T-helper 9 cell (primary cell): ENCODE measurements around the gene CNOT10.
"Not testable (repeated sequence)": the region's sequence is repeated elsewhere in the genome, so short reads cannot be mapped to it uniquely, and the experiment has no call there.

Source experiments
- DNase-seq: peaks from one replicate; pipeline ENCODE4 v3.0.0-alpha.2; 2020

Gene CNOT10

GRCh38 chr3:32698506-32698905, 13.5 kb downstream of the CNOT10 start:
- DNase-seq: no peak

- no peak for DNase-seq
Measured at GRCh38 chr3:32699429-32699828, 14.4 kb downstream of the CNOT10 start.

GRCh38 chr3:32700244-32700643, 15.3 kb downstream of the CNOT10 start:
- DNase-seq: no peak

- DNase-seq: no peak
Measured at GRCh38 chr3:32703491-32703972, 18.5 kb downstream of the CNOT10 start.

GRCh38 chr3:32705232-32705631, 20.2 kb downstream of the CNOT10 start:
- DNase-seq: no peak

- no peak for DNase-seq
Measured at GRCh38 chr3:32706348-32707025, 21.5 kb downstream of the CNOT10 start.

- DNase-seq: no peak
Measured at GRCh38 chr3:32707026-32707370, 22.0 kb downstream of the CNOT10 start.

GRCh38 chr3:32708672-32709283, 23.8 kb downstream of the CNOT10 start:
- no peak for DNase-seq

- DNase-seq: no peak
Measured at GRCh38 chr3:32709346-32709745, 24.4 kb downstream of the CNOT10 start.

- no peak for DNase-seq
Measured at GRCh38 chr3:32712506-32713055, 27.6 kb downstream of the CNOT10 start.

- no peak for DNase-seq
Measured at GRCh38 chr3:32713181-32713580, 28.2 kb downstream of the CNOT10 start.

GRCh38 chr3:32719335-32719734, 34.3 kb downstream of the CNOT10 start:
- no peak for DNase-seq

GRCh38 chr3:32719931-32720330, 34.9 kb downstream of the CNOT10 start:
- DNase-seq: no peak

GRCh38 chr3:32725721-32726120, 40.7 kb downstream of the CNOT10 start:
- DNase-seq: no peak

GRCh38 chr3:32733631-32734229, 48.7 kb downstream of the CNOT10 start:
- DNase-seq: no peak

GRCh38 chr3:32734756-32735155, 49.8 kb downstream of the CNOT10 start:
- DNase-seq: no peak

- DNase-seq: not testable (repeated sequence)
Measured at GRCh38 chr3:32743470-32743869, 58.5 kb downstream of the CNOT10 start.

- DNase-seq: no peak
Measured at GRCh38 chr3:32743934-32744333, 58.9 kb downstream of the CNOT10 start.

GRCh38 chr3:32751377-32751776, 66.4 kb downstream of the CNOT10 start:
- DNase-seq: no peak

GRCh38 chr3:32755761-32756160, 70.8 kb downstream of the CNOT10 start:
- no peak for DNase-seq

GRCh38 chr3:32757618-32758374, 72.8 kb downstream of the CNOT10 start:
- no peak for DNase-seq

- DNase-seq: no peak
Measured at GRCh38 chr3:32758375-32758753, 73.4 kb downstream of the CNOT10 start.

- DNase-seq: no peak
Measured at GRCh38 chr3:32759342-32759741, 74.4 kb downstream of the CNOT10 start.
